GM21619 (cell line): ENCODE results near the gene UNK.

Experiments used
- ATAC-seq: cut with Tn5 transposase; IDR thresholded peaks from one replicate; pipeline ENCODE4 v1.9.1; 2021; ENCODE audit not compliant: unreplicated experiment

UNK gene, protein sequence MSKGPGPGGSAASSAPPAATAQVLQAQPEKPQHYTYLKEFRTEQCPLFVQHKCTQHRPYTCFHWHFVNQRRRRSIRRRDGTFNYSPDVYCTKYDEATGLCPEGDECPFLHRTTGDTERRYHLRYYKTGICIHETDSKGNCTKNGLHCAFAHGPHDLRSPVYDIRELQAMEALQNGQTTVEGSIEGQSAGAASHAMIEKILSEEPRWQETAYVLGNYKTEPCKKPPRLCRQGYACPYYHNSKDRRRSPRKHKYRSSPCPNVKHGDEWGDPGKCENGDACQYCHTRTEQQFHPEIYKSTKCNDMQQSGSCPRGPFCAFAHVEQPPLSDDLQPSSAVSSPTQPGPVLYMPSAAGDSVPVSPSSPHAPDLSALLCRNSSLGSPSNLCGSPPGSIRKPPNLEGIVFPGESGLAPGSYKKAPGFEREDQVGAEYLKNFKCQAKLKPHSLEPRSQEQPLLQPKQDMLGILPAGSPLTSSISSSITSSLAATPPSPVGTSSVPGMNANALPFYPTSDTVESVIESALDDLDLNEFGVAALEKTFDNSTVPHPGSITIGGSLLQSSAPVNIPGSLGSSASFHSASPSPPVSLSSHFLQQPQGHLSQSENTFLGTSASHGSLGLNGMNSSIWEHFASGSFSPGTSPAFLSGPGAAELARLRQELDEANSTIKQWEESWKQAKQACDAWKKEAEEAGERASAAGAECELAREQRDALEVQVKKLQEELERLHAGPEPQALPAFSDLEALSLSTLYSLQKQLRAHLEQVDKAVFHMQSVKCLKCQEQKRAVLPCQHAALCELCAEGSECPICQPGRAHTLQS

GRCh38 chr17:75784473-75785015, at the start of gene UNK:
UNK (plus strand) TSS chr17:75784806; CDS start chr17:75784881, 75 bp downstream.
- ATAC-seq, result peak; percentile 56

- no peak for ATAC-seq
These were observed 48.3 kb upstream of the UNK start for GRCh38 chr17:75736173-75736835.

GRCh38 chr17:75737133-75737962, 47.3 kb upstream of the UNK start:
- no peak for ATAC-seq

DNA sequence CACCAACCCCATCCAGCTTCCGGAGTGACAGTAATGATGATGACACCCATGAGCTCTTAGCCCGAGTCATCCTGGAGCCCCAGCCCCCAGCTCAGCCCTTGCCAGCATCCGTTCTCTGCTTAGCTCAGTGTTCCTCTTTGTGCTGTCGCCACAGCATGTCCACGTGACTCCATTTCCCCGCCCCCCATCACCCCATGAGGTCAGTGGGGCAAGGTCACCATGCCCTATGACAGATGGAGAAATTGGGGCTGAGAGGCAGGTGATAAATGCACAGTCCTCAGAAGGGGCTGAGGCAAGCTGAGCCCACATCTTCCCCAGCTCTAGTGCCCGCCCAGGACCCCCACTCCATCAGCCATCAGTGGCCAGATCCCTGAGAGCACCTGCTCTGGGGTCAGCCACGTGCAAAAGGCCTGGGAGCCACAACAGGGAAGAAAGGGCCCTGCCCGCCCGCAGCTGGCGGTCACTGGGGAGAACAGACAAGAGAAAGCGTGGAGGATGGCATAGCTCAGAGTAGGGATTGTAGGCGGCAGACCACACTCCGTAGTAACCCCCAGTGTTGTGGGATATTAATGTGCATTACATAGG, 46.3 kb upstream of the UNK start:
- ATAC-seq, result no peak

GRCh38 chr17:75739174-75739573, 45.4 kb upstream of the UNK start:
- no peak for ATAC-seq

DNA sequence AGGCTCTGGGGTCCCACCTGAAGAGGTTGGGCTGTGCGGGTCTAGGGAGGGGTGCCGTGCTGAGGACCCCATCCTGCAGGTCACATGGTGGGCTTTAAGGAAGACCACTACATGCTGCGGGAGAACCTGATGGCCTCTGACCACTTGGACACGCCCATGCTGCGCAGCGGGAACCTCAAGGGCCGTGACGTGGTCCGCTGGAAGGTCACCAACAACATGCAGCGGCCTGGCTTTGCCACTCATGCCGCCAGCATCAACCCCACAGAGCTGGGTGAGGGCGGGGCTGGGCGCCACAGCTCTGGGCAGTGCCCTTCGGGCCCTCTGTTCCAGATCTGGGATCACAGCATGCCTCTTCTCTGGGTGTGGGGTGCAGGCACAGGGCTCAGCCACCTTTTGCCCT, 44.8 kb upstream of the UNK start:
- ATAC-seq, result no peak

DNA sequence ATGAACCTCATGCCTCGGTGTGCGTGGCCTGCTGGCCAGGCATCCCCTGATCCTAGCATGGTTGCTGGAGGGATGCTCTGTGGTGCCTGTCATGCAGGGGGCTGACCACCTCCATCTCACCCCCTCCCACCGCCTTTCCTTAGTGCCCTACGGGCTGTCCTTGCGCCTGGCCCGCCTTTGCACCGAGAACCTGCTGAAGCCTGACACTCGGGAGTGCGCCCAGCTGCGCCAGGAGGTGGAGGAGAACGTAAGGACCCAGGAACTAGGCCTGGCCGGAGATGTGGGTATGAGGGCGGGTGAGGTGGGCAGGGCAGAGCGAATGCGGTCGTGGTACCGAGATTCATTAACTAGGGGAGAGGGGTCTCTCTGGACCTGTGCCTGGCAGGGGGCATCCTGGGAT, 44.4 kb upstream of the UNK start:
- ATAC-seq, result no peak

DNA sequence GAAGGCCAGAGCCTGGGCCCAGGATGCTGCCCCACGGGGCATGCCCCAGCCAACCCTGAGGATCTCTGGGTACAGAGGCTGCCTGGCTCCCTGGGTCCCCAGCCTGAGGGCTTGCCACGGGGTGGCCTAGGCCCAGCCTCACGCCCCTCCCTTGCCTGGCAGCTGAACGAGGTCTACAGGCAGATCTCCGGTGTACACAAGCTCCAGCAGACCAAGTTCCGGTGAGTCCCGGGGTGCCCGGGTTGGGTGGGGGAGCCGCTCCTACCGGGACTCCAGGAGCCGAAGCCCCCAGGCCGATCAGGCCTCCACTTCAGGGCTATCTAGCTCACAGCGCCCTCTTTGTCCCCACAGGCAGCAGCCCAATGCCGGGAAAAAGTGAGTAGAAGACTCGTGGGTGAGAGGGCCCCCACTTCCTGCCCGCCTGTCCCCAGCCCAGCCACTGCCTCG, 44.0 kb upstream of the UNK start:
- no peak for ATAC-seq

- no peak for ATAC-seq
These were observed 42.3 kb upstream of the UNK start for GRCh38 chr17:75742337-75742736.

DNA sequence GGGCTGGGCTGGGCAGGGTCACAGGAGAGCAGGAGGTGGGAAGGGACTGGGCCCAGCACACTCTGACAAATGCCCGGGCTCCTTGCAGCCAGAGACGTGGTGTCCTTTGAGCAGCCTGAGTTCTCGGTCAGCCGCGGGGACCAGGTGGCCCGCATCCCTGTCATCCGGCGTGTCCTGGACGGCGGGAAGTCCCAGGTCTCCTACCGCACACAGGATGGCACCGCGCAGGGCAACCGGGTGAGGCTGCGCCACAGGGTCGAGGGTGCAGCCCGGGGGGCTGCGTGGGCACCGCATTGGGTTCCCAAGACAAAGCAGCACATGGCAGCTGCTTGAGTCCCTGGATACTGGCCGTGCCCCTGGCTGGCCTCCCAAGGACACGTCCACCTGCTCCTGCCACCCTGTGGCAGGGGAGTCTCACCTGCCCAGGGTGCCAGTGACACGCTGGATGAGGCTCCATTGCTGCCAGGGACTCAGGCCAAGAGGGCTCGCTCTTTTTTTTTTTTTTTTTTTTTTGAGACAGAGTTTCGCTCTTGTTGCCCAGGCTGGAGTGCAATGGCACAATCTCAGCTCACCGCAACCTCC, 40.9 kb upstream of the UNK start:
- no peak for ATAC-seq

DNA sequence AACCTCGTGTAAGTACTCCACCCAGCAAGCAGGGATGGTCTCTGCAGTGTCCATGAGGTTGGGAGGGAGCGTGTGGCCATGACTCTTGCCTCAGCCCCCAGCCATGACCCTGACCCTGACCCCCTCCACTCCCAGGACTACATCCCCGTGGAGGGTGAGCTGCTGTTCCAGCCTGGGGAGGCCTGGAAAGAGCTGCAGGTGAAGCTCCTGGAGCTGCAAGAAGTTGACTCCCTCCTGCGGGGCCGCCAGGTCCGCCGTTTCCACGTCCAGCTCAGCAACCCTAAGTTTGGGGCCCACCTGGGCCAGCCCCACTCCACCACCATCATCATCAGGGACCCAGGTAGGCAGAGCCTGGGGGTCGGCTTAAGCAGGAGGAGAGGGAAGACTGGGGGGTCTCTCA, 35.9 kb upstream of the UNK start:
- no peak for ATAC-seq

- ATAC-seq, result no peak
These were observed 34.8 kb upstream of the UNK start for GRCh38 chr17:75749545-75750389.

DNA sequence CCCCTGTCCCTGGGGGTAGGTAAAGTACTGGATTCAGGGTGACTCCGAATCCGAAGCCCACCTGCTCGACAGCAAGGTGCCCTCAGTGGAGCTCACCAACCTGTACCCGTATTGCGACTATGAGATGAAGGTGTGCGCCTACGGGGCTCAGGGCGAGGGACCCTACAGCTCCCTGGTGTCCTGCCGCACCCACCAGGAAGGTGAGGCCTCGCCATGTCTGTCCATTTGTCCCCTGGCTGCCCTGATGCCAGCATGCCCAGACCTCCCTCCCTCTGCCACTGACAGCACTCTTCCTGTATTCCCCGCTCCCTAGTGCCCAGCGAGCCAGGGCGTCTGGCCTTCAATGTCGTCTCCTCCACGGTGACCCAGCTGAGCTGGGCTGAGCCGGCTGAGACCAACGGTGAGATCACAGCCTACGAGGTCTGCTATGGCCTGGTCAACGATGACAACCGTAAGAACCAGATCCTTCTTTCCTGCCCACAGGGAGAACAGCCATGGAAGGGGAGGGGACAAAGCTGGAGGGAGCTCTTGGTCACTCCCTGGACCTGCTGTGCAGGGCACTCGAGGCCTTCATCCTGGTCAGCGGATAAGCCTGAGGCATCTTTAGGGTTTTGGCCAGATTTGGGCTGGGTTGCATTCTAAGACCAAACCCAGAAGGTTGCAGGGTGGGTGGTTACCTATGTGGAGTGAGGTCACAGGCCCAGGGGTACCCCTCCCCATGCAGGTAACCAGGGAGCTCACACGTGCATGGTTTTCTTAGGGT, 33.8 kb upstream of the UNK start:
- no peak for ATAC-seq

- ATAC-seq, result no peak
These were observed 32.8 kb upstream of the UNK start for GRCh38 chr17:75751676-75752404.

- ATAC-seq, result no peak
These were observed 32.2 kb upstream of the UNK start for GRCh38 chr17:75752405-75752709.

DNA sequence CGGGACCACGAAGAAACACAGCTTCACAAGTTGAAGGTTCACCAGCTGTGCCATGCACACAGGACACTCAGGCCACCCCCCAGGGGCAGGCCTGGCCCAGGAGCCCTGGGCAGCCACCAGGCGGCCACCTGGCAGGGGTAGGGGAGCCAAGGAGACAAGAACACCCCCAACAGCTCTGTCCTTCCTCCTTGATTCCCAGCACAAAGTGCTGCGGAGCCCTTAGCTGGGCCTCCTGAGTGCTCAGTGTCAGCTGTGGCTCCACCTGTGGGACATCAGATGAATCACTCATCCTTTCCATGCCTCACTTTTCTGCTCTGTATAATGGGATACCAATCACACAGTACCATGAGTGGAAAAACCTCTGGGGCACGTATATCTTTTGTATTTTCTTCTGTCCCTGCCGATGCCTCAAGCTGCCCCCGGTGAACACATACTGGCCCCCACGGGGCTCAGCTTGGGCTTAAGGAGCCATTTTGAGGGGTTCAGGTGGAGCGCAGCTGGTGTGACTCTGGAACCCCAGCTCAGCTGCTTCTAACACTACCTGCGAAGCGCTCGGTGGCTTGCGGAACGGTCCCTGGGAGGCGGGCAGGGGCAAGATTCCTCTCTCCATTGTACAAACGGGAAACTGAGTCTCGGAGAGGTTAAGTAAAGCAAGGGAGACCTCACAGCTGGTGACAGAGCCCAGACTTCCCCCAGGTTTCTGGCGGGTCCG, 31.6 kb upstream of the UNK start:
- no peak for ATAC-seq
